Subcutaneous adipose tissue (tissue), 4 donors: ENCODE measurements around the gene PTPRJ. TPM values are rescaled to one million over a fixed set of nuclear protein-coding genes. Genes with fewer than 3 reads are reported as not detected.

ENCODE experiments used
- total RNA-seq, 4 donors: library from RNA; depleted of rRNA; stranded (reverse); fragments of >200 nt; gene quantifications; one replicate each; pipeline ENCODE4 v1.1.0, GENCODE V29; 2016
- TF ChIP-seq, protein P1 (sequence below): fragments of 450-650 bp; IDR thresholded peaks from one replicate; pipeline ENCODE4 v1.5.1; 2016; ENCODE audit warnings: low read depth, mild to moderate bottlenecking, control low read depth, antibody characterized with exemption, moderate library complexity

Gene PTPRJ
- total RNA-seq, 4 donors from 2014 or later: 5.1 to 28.7 (median 9.4) TPM

DNA sequence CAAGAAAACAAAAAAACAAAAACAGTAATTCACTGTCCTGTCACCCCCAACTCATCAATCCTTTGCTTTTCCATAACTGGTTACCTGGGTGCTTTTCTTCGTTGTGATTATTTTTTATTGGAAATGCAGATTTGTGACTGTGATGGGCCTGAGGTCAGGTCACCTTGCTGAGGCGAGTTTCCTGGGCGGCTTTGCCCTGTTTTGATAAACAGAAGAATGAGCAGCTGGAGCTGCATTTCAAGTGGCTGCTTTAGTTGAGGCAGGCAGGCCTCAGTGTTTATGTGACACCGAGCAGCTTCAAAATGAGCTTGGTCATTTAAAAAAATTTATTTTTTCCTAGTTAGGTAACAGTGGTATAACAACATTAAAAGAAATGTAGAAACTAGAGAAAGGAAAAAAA is 22.2 kb downstream of the PTPRJ start:
- TF ChIP-seq, protein P1, sequence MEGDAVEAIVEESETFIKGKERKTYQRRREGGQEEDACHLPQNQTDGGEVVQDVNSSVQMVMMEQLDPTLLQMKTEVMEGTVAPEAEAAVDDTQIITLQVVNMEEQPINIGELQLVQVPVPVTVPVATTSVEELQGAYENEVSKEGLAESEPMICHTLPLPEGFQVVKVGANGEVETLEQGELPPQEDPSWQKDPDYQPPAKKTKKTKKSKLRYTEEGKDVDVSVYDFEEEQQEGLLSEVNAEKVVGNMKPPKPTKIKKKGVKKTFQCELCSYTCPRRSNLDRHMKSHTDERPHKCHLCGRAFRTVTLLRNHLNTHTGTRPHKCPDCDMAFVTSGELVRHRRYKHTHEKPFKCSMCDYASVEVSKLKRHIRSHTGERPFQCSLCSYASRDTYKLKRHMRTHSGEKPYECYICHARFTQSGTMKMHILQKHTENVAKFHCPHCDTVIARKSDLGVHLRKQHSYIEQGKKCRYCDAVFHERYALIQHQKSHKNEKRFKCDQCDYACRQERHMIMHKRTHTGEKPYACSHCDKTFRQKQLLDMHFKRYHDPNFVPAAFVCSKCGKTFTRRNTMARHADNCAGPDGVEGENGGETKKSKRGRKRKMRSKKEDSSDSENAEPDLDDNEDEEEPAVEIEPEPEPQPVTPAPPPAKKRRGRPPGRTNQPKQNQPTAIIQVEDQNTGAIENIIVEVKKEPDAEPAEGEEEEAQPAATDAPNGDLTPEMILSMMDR: no peak

DNA sequence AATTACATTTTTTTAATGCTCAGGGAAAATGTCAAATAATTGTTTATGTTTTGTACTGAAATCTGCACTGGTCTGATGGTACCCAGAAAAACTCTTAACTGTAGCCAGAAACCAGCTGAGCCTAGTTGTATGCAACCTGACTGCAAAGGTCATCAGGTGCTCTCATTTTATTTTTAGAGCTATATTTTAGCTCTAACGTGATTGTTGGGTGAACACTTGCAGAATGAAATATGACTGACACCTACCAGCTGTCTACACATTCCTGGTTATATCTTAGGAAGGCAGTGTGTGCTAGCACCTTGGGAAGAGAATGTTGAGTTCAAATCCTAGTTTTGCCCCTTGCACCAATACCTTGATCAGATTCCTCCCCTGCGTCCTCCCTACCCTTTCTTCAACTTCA is 23.6 kb downstream of the PTPRJ start:
- TF ChIP-seq, protein P1: no peak

GRCh38 chr11:48004456-48004855 is 24.1 kb downstream of the PTPRJ start:
- TF ChIP-seq, protein P1: no peak

DNA sequence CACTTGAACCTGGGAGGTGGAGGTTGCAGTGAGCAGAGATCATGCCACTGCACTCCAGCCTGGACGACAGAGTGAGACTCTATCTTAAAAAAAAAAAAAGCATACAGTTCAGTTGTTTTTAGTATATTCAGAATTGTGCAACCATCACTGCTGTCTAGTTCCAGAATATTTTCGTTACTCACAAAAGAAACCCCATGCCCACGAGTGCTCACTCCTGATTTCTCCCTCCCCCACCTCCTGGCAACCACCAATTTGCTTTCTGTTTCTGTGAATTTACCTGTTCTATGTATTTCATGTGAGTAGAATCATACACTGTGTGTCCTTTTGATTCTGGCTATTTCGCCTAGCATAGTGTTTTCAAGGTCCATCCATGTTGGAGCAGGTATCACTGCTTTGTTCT is 24.8 kb downstream of the PTPRJ start:
- TF ChIP-seq, protein P1: no peak

- TF ChIP-seq, protein P1: no peak
These were observed 25.5 kb downstream of the PTPRJ start for GRCh38 chr11:48005831-48006270.

DNA sequence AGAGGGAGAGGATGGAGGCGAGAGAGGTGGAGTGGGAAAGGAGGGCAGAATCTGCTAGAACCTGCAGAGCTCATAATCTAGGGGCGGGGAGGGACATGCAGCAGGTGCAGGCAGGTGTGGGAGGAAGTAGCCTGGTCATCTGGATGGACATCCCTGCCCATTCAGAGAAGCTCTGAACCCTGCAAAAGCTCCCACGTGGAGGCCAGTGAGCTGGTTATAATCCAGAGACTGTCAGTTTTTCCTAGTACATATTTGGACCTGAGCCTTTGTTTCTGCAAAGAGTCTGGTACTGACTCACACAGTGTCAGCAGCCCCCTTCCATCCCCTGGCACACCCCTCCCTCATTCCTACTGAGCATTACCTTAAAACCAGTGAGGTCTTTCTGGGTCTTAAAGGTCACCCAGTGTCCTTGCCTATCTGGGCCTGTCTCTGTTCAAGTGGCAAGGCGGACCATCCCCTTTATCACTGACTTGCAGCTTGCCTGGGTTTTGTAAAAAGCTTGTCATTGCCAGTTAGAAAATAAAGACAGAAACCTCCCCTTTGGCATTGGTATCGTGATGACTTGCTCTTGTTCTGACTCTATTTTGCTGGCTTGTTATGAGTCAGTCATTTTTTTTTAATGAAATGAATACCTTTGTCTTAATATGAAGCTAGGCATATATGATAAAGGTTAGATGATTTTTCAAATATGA is 26.1 kb downstream of the PTPRJ start:
- TF ChIP-seq, protein P1: no peak

DNA sequence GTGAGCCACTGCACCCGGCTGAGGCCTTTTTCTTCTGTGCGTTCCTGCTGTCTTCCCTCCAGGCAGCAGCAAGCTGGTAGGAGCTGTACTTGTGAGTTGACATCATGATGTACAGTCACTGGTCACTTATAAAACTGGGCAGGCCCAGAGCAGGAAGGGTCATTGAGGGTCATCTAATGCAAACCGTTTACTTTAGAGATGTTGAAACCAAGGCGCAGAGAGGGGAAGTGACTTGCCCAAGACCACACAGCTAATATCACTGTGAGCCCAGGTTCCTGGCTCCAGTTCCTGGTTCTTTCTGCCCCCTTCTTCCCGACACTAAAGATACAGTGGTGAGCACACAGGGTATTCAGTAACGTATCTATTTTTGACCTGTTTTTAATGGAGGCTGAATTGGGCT is 27.3 kb downstream of the PTPRJ start:
- TF ChIP-seq, protein P1: no peak
